Measurements from ENCODE around the gene TRAPPC6A. TPM values are rescaled to one million over a fixed set of nuclear protein-coding genes. Genes with fewer than 3 reads are reported as not detected.

TRAPPC6A gene
- total and polyA plus RNA-seq, 2 of the 13 experiments (the other 11 are each of a cell fraction or from before 2014, with no cell fraction given): 6.5 to 21.0 TPM

GRCh38 chr19:45168767-45169351 is 9.2 kb downstream of the TRAPPC6A start (continued):
- no peak for TF ChIP-seq NFYC (CRISPR knock-in tag; IDR thresholded peaks at IDR 0.05)
- no peak for TF ChIP-seq ZNF414 (CRISPR knock-in tag; IDR thresholded peaks at IDR 0.05)
- no peak for TF ChIP-seq MXD3 (CRISPR knock-in tag; IDR thresholded peaks at IDR 0.05)
- no peak for TF ChIP-seq ZNF18 (CRISPR knock-in tag; IDR thresholded peaks at IDR 0.05; ENCODE audit: insufficient replicate concordance)
- TF ChIP-seq KLF9 (CRISPR knock-in tag; IDR thresholded peaks at IDR 0.05; ENCODE audit: low read depth): no peak
- no peak for TF ChIP-seq HDAC1 (CRISPR knock-in tag; IDR thresholded peaks at IDR 0.05)
- 0 out of 2 replicates have a peak, but pooled peaks have one; percentile 34 for TF ChIP-seq KDM5B (CRISPR knock-in tag; IDR thresholded peaks at IDR 0.05; ENCODE audit: borderline replicate concordance)
- TF ChIP-seq ZNF337 (CRISPR knock-in tag; IDR thresholded peaks at IDR 0.05; ENCODE audit: borderline replicate concordance, low read depth): no peak
- TF ChIP-seq ZNF589 (CRISPR knock-in tag; conservative IDR thresholded peaks at IDR 0.05): no peak
- no peak for TF ChIP-seq ZFP90 (CRISPR knock-in tag; IDR thresholded peaks at IDR 0.05; ENCODE audit: borderline replicate concordance)
- TF ChIP-seq ZSCAN20 (CRISPR knock-in tag; IDR thresholded peaks at IDR 0.05; ENCODE audit: borderline replicate concordance): no peak
- no peak for TF ChIP-seq HOXA9 (CRISPR knock-in tag; IDR thresholded peaks at IDR 0.05; ENCODE audit: borderline replicate concordance)
- no peak for TF ChIP-seq IRF1 (CRISPR knock-in tag; IDR thresholded peaks at IDR 0.05; ENCODE audit: low read depth)
- no peak for TF ChIP-seq NBN (conservative IDR thresholded peaks at IDR 0.05)
- TF ChIP-seq CBFB (CRISPR knock-in tag; IDR thresholded peaks at IDR 0.05): no peak
- peak; percentile 11; the same call in 1 of the 2 replicates for TF ChIP-seq SOX5 (CRISPR knock-in tag; IDR thresholded peaks at IDR 0.05; ENCODE audit: borderline replicate concordance)
- no peak for TF ChIP-seq RBM39 (IDR thresholded peaks at IDR 0.05; ENCODE audit: low read depth, low read length, poor library complexity, severe bottlenecking)
- 0 out of 2 replicates have a peak, but pooled peaks have one; percentile 11 for TF ChIP-seq ZNF317 (CRISPR knock-in tag; IDR thresholded peaks at IDR 0.05)
- TF ChIP-seq NFKBIZ (CRISPR knock-in tag; IDR thresholded peaks at IDR 0.05): no peak
- TF ChIP-seq HMGXB4 (CRISPR knock-in tag; IDR thresholded peaks at IDR 0.05; ENCODE audit: borderline replicate concordance in 1 of 2, low read depth in 1 of 2): peak in 1 of 2 experiments; percentile 43; a peak in 1 of 4 replicates
- 0 out of 2 replicates have a peak, but pooled peaks have one; percentile 23 for TF ChIP-seq ZKSCAN5 (CRISPR knock-in tag; IDR thresholded peaks at IDR 0.05)
- no peak for TF ChIP-seq ZNF768 (CRISPR knock-in tag; IDR thresholded peaks at IDR 0.05)
- peak; percentile 67 for TF ChIP-seq STAG1 (CRISPR knock-in tag; IDR thresholded peaks at IDR 0.05)

Measured in HepG2 (cell line).